ENCODE data around the gene GTF3C4.

The GTF3C4 gene

GRCh38 chr9:132641216-132641615 lies 29.0 kb upstream of the GTF3C4 start:
- Histone ChIP-seq H3K36me3 (ENCODE audit: insufficient read depth, low read length) (peaks cover 96% of the 10 kb centered on the region), H3K79me2 (ENCODE audit: insufficient read depth, low read length) (no peaks in the 10 kb centered on the region), H3K4me1 (ENCODE audit: insufficient read depth, low read length, severe bottlenecking) (no peaks in the 10 kb centered on the region), H3K27ac (ENCODE audit: low read depth, low read length, poor library complexity, severe bottlenecking) (no peak overlapping the region), H3F3A (ENCODE audit: insufficient read depth, low read length) (no peaks in the 10 kb centered on the region), H3K9me2 (ENCODE audit: low read depth, low read length) (no peaks in the 10 kb centered on the region), H4K20me1 (ENCODE audit: insufficient read depth, low read length) (no peaks in the 10 kb centered on the region), H3K4me3 (ENCODE audit: low read depth, low read length, poor library complexity, severe bottlenecking) (no peak overlapping the region), H3K9ac (ENCODE audit: low read length) (no peak overlapping the region), H2AFZ (ENCODE audit: low read length) (no peak overlapping the region), H3K27me3 (ENCODE audit: insufficient read depth, low read length) (no peaks in the 10 kb centered on the region), H3K4me2 (ENCODE audit: low read length) (no peak overlapping the region), H3K9me3 (ENCODE audit: low read length) (no peaks in the 10 kb centered on the region)
- TF ChIP-seq CTCF (IDR thresholded peaks at IDR 0.05; ENCODE audit: low read length): no peak
- TF ChIP-seq EZH2 (IDR thresholded peaks at IDR 0.05; ENCODE audit: borderline replicate concordance, low read length): no peak

GRCh38 chr9:132644251-132644650 lies 26.0 kb upstream of the GTF3C4 start:
- H3F3A ChIP-seq (ENCODE audit: insufficient read depth, low read length): no peaks in the 10 kb centered on the region
- H3K4me1 ChIP-seq (ENCODE audit: insufficient read depth, low read length, severe bottlenecking): no peaks in the 10 kb centered on the region
- no peak for TF ChIP-seq EZH2 (IDR thresholded peaks at IDR 0.05; ENCODE audit: borderline replicate concordance, low read length)
- TF ChIP-seq CTCF (IDR thresholded peaks at IDR 0.05; ENCODE audit: low read length): peak; percentile 41; the same call in 1 of the 2 replicates
- no peak overlapping the region for H3K4me2 ChIP-seq (ENCODE audit: low read length)
- no peak overlapping the region for H3K27ac ChIP-seq (ENCODE audit: low read depth, low read length, poor library complexity, severe bottlenecking)
- H3K9me3 ChIP-seq (ENCODE audit: low read length): no peaks in the 10 kb centered on the region
- no peaks in the 10 kb centered on the region for H3K27me3 ChIP-seq (ENCODE audit: insufficient read depth, low read length)
- no peak overlapping the region for H3K4me3 ChIP-seq (ENCODE audit: low read depth, low read length, poor library complexity, severe bottlenecking)
- no peaks in the 10 kb centered on the region for H3K9me2 ChIP-seq (ENCODE audit: low read depth, low read length)
- peaks cover 96% of the 10 kb centered on the region for H3K36me3 ChIP-seq (ENCODE audit: insufficient read depth, low read length)
- no peak overlapping the region for H2AFZ ChIP-seq (ENCODE audit: low read length)
- no peaks in the 10 kb centered on the region for H4K20me1 ChIP-seq (ENCODE audit: insufficient read depth, low read length)
- H3K79me2 ChIP-seq (ENCODE audit: insufficient read depth, low read length): no peaks in the 10 kb centered on the region
- H3K9ac ChIP-seq (ENCODE audit: low read length): no peak overlapping the region

- TF ChIP-seq CTCF (IDR thresholded peaks at IDR 0.05; ENCODE audit: low read length) (no peak), EZH2 (IDR thresholded peaks at IDR 0.05; ENCODE audit: borderline replicate concordance, low read length) (no peak)
- Histone ChIP-seq H3K27me3 (ENCODE audit: insufficient read depth, low read length) (no peaks in the 10 kb centered on the region), H3K4me3 (ENCODE audit: low read depth, low read length, poor library complexity, severe bottlenecking) (no peak overlapping the region), H3K9me2 (ENCODE audit: low read depth, low read length) (no peaks in the 10 kb centered on the region), H3K9ac (ENCODE audit: low read length) (no peak overlapping the region), H3K79me2 (ENCODE audit: insufficient read depth, low read length) (no peaks in the 10 kb centered on the region), H3K27ac (ENCODE audit: low read depth, low read length, poor library complexity, severe bottlenecking) (no peak overlapping the region), H2AFZ (ENCODE audit: low read length) (no peak overlapping the region), H3F3A (ENCODE audit: insufficient read depth, low read length) (no peaks in the 10 kb centered on the region), H3K4me1 (ENCODE audit: insufficient read depth, low read length, severe bottlenecking) (no peaks in the 10 kb centered on the region), H3K9me3 (ENCODE audit: low read length) (no peaks in the 10 kb centered on the region), H3K4me2 (ENCODE audit: low read length) (no peak overlapping the region), H3K36me3 (ENCODE audit: insufficient read depth, low read length) (peaks cover 97% of the 10 kb centered on the region), H4K20me1 (ENCODE audit: insufficient read depth, low read length) (no peaks in the 10 kb centered on the region)
Observed at GRCh38 chr9:132645306-132645705, 25.0 kb upstream of the GTF3C4 start.

All from OCI-LY1 (cell line).